Gastroesophageal sphincter (tissue), 4 donors: ENCODE data around the gene HTRA1. TPM values are rescaled to one million over a fixed set of nuclear protein-coding genes. Genes with fewer than 3 reads are reported as not detected.

Experiments used
- ATAC-seq: fragments of 150-250 bp; one replicate; pipeline ENCODE4 v1.9.1; 2016; ENCODE audit warnings: mild to moderate bottlenecking, moderate library complexity
- H3K27ac ChIP-seq, 4 donors: fragments of 200-600 bp; sonication (generic) in 3 of 4; 1 replicate in 3 of 4; 2 replicates in 1 of 4; pipeline ENCODE4 v1.5.1; 2016 to 2019
- H3K27me3 ChIP-seq: fragments of 200-600 bp; sonication (generic); one replicate; pipeline ENCODE4 v1.5.1; 2019
- H3K36me3 ChIP-seq, 2 donors: fragments of 200-600 bp; sonication (generic); one replicate each; pipeline ENCODE4 v1.5.1; 2019; ENCODE audit warnings: control low read depth in 1 of 2
- H3K4me1 ChIP-seq, 3 donors: fragments of 200-600 bp; sonication (generic); 1 replicate in 2 of 3; 2 replicates in 1 of 3; pipeline ENCODE4 v1.5.1; 2016 to 2019; ENCODE audit warnings: control low read depth in 2 of 3
- H3K4me3 ChIP-seq, 2 donors: fragments of 200-600 bp; sonication (generic); one replicate each; pipeline ENCODE4 v1.5.1; 2019; ENCODE audit warnings: mild to moderate bottlenecking in 1 of 2, moderate library complexity in 1 of 2
- H3K9me3 ChIP-seq, 3 donors: fragments of 200-600 bp; sonication (generic); one replicate each; pipeline ENCODE4 v1.5.1; 2017 to 2019; ENCODE audit warnings: control low read depth in 2 of 3
- EP300 ChIP-seq: sonication (generic); formaldehyde crosslinking; IDR thresholded peaks from one replicate; pipeline ENCODE4 v1.6.1; 2017; ENCODE audit warnings: antibody characterized with exemption, mild to moderate bottlenecking
- POLR2A ChIP-seq, 2 donors: fragments of 450-650 bp; IDR thresholded peaks; one replicate each; pipeline ENCODE4 v1.6.1; 2017; ENCODE audit warnings: antibody characterized with exemption in 2 of 2, mild to moderate bottlenecking in 2 of 2, moderate library complexity in 1 of 2
- POLR2AphosphoS5 ChIP-seq: sonication (generic); formaldehyde crosslinking; IDR thresholded peaks from one replicate; pipeline ENCODE4 v1.6.1; 2017; ENCODE audit warnings: antibody characterized with exemption
- WGBS, 2 donors: methylation state at CpG; one replicate each; pipeline ENCODE4 v1.1.5; 2018; ENCODE audit warnings: low coverage in 1 of 2; 5-methylcytosine and 5-hydroxymethylcytosine counted together
- total RNA-seq, 4 donors: library from RNA; depleted of rRNA; stranded (reverse); fragments of >200 nt; gene quantifications; one replicate each; pipeline ENCODE4 v1.1.0, GENCODE V29; 2016
- TF ChIP-seq, protein P1 (sequence below), 4 experiments: fragments of 200-600 bp in 2 of 4; fragments of 450-650 bp in 2 of 4; sonication (generic) in 1 of 4; IDR thresholded peaks; one replicate each; pipeline ENCODE4 v1.5.1; 2017 to 2019; ENCODE audit warnings: antibody characterized with exemption in 4 of 4, mild to moderate bottlenecking in 2 of 4, moderate library complexity in 2 of 4

HTRA1 gene
- total RNA-seq, 4 donors from 2014 or later: 107 to 137 (median 111) TPM

- ATAC-seq: no peak
- no peak overlapping the region for H3K4me3 ChIP-seq
- H3K36me3 ChIP-seq: peaks cover 0 to 3% of the 10 kb centered on the region in 2 donors
- no peaks in the 10 kb centered on the region for H3K9me3 ChIP-seq
- no peaks in the 10 kb centered on the region for H3K27me3 ChIP-seq
- peaks cover 8 to 50% (median 15%) of the 10 kb centered on the region in 3 donors for H3K4me1 ChIP-seq
- 91 to 100% methylated on average over 7 to 8 of the region's 11 CpGs for WGBS, 2 donors
- H3K27ac ChIP-seq: peak overlapping the region in 1 of 4 donors; percentile 21
- TF ChIP-seq, protein P1, sequence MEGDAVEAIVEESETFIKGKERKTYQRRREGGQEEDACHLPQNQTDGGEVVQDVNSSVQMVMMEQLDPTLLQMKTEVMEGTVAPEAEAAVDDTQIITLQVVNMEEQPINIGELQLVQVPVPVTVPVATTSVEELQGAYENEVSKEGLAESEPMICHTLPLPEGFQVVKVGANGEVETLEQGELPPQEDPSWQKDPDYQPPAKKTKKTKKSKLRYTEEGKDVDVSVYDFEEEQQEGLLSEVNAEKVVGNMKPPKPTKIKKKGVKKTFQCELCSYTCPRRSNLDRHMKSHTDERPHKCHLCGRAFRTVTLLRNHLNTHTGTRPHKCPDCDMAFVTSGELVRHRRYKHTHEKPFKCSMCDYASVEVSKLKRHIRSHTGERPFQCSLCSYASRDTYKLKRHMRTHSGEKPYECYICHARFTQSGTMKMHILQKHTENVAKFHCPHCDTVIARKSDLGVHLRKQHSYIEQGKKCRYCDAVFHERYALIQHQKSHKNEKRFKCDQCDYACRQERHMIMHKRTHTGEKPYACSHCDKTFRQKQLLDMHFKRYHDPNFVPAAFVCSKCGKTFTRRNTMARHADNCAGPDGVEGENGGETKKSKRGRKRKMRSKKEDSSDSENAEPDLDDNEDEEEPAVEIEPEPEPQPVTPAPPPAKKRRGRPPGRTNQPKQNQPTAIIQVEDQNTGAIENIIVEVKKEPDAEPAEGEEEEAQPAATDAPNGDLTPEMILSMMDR (IDR thresholded peaks at IDR 0.05): no peak
- TF ChIP-seq POLR2AphosphoS5 (no peak), EP300 (no peak), POLR2A (IDR thresholded peaks at IDR 0.05) (no peak)
Measured at GRCh38 chr10:122484276-122485060, 23.1 kb downstream of the HTRA1 start.

GRCh38 chr10:122485670-122486069, 24.3 kb downstream of the HTRA1 start:
- peak; percentile 35 for ATAC-seq
- Histone ChIP-seq H3K4me3 (no peak overlapping the region), H3K4me1 (peaks cover 8 to 38% (median 15%) of the 10 kb centered on the region in 3 donors), H3K27ac (peak overlapping the region in 2 of 4 donors; percentile 5 to 48), H3K9me3 (no peaks in the 10 kb centered on the region), H3K27me3 (no peaks in the 10 kb centered on the region), H3K36me3 (peaks cover 0 to 15% of the 10 kb centered on the region in 2 donors)
- 10 to 36% methylated on average over 3 to 5 of the region's 5 CpGs for WGBS, 2 donors
- TF ChIP-seq POLR2A (IDR thresholded peaks at IDR 0.05) (no peak), POLR2AphosphoS5 (peak; percentile 87), EP300 (no peak)

- 30 to 78% methylated on average over 2 to 8 of the region's 9 CpGs for WGBS, 2 donors
- Histone ChIP-seq H3K36me3 (peaks cover 0 to 23% of the 10 kb centered on the region in 2 donors), H3K4me3 (no peak overlapping the region), H3K4me1 (peaks cover 8 to 46% (median 15%) of the 10 kb centered on the region in 3 donors), H3K27me3 (no peaks in the 10 kb centered on the region), H3K9me3 (no peaks in the 10 kb centered on the region), H3K27ac (peak overlapping the region in 2 of 4 donors; percentile 56 to 73)
- no peak for ATAC-seq
- TF ChIP-seq POLR2AphosphoS5 (no peak), EP300 (no peak), POLR2A (IDR thresholded peaks at IDR 0.05) (no peak)
- TF ChIP-seq, protein P1 (IDR thresholded peaks at IDR 0.05): no peak
Measured at GRCh38 chr10:122486406-122487080, 25.2 kb downstream of the HTRA1 start.

DNA sequence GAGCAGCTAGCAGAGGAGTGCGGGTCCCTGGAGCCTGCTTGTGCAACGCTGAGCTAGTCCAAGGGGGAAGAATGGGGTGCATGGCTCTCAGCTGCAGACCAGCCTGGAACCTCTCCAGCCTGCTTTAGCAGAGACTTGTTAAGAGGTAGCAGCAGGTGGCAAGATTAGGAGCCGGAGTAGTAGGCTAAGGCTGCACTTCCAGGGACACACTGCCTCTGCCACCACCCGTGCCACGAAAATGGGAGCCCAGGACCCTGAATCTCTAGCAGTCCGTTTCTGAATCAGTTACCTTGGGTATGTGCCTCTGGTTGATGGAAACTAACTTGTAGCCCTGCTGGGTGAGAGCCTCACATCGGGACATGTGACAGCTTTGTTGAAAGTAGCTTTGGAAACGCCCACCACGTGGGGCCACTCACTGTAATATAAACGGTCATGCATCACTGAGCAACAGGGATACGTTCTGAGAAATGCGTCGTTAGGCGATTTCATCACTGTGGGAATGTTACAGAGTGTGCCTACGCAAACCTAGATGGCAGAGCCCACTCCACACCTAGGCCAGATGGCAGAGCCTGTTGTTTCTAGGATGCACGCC, 25.9 kb downstream of the HTRA1 start:
- Histone ChIP-seq H3K36me3 (peaks cover 0 to 30% of the 10 kb centered on the region in 2 donors), H3K4me3 (no peak overlapping the region), H3K4me1 (peaks cover 8 to 54% (median 15%) of the 10 kb centered on the region in 3 donors), H3K27me3 (no peaks in the 10 kb centered on the region), H3K9me3 (no peaks in the 10 kb centered on the region), H3K27ac (peak overlapping the region in 2 of 4 donors; percentile 56 to 73)
- TF ChIP-seq EP300 (peak; percentile 33), POLR2A (IDR thresholded peaks at IDR 0.05) (no peak), POLR2AphosphoS5 (peak; percentile 95)
- TF ChIP-seq, protein P1 (IDR thresholded peaks at IDR 0.05): no peak
- ATAC-seq: peak; percentile 90
- WGBS, 2 donors: 52 to 66% methylated on average over 8 to 9 of the region's 16 CpGs

GRCh38 chr10:122490268-122490667, 28.9 kb downstream of the HTRA1 start:
- no peak for ATAC-seq

More at GRCh38 chr10:122490268-122490667, 28.9 kb downstream of the HTRA1 start:
- H3K9me3 ChIP-seq: no peaks in the 10 kb centered on the region
- no peaks in the 10 kb centered on the region for H3K27me3 ChIP-seq
- peaks cover 8 to 77% (median 30%) of the 10 kb centered on the region in 3 donors for H3K4me1 ChIP-seq
- peaks cover 0 to 44% of the 10 kb centered on the region in 2 donors for H3K36me3 ChIP-seq
- no peak for TF ChIP-seq POLR2AphosphoS5
- TF ChIP-seq, protein P1 (IDR thresholded peaks at IDR 0.05): no peak
- TF ChIP-seq EP300: no peak
- TF ChIP-seq POLR2A (IDR thresholded peaks at IDR 0.05): no peak
- H3K27ac ChIP-seq: no peak overlapping the region
- no peak overlapping the region for H3K4me3 ChIP-seq
- WGBS, 2 donors: 61 to 62% methylated on average over 3 to 4 of the region's 4 CpGs
